HepG2 (cell line): ENCODE measurements around the gene HSPA14. TPM values are rescaled to one million over a fixed set of nuclear protein-coding genes. Genes with fewer than 3 reads are reported as not detected.

Source experiments
- IRX3 ChIP-seq: sonication (generic); formaldehyde crosslinking; IDR thresholded peaks from 2 replicates; pipeline ENCODE4 v1.8.1; 2023; ENCODE audit warnings: mild to moderate bottlenecking, low read depth, missing genetic modification reagents, borderline replicate concordance
- U2AF2 ChIP-seq: fragments of 200-400 bp; formaldehyde crosslinking; IDR thresholded peaks from 2 replicates; pipeline ENCODE4 v1.6.1; 2017; ENCODE audit warnings: low read depth, mild to moderate bottlenecking, low read length
- ZKSCAN1 ChIP-seq: fragments of 150-350 bp; IDR thresholded peaks from 2 replicates; pipeline ENCODE4 v1.6.1; 2014; ENCODE audit warnings: low read length
- ZNF256 ChIP-seq: sonication (generic); formaldehyde crosslinking; conservative IDR thresholded peaks from 2 replicates; pipeline ENCODE4 v1.4.0; 2020; ENCODE audit warnings: missing genetic modification reagents
- polyA plus RNA-seq, 8 experiments: library from polyadenylated mRNA; depleted of rRNA in 3 of 8; stranded (reverse) in 7 of 8; unstranded in 1 of 8; fragments of >200 nt; fragmentation: Illumina TruSeq in 4 of 8; extraction: Trizol in 4 of 8; gene quantifications; 2 replicates each; pipeline versions ENCODE4 v1.2.1 to v1.2.3, GENCODE V29; 2011 to 2016; ENCODE audit warnings: low read depth in 4 of 8, missing spikeins in 1 of 8, mixed read lengths in 1 of 8; ENCODE audit not compliant: insufficient read depth in 1 of 8
- total RNA-seq, 5 experiments: library from RNA; depleted of rRNA; stranded (reverse); fragments of >200 nt; fragmentation: Illumina TruSeq; extraction: Trizol; gene quantifications; 2 replicates each; pipeline ENCODE4 v1.2.3, GENCODE V29; 2016; ENCODE audit warnings: low read depth in 1 of 5
- TF ChIP-seq, protein P1 (sequence below): sonication (generic); formaldehyde crosslinking; IDR thresholded peaks from 2 replicates; pipeline ENCODE4 v1.8.1; 2022; ENCODE audit warnings: low read depth, mild to moderate bottlenecking, missing genetic modification reagents
- TF ChIP-seq, protein P2 (sequence below): sonication (generic); formaldehyde crosslinking; IDR thresholded peaks from 2 replicates; pipeline ENCODE4 v1.8.0; 2022; ENCODE audit warnings: mild to moderate bottlenecking, missing genetic modification reagents
- TF ChIP-seq, protein P3 (sequence below): sonication (generic); formaldehyde crosslinking; IDR thresholded peaks from 2 replicates; pipeline ENCODE4 v1.5.0; 2020; ENCODE audit warnings: missing genetic modification reagents, mild to moderate bottlenecking, borderline replicate concordance
- TF ChIP-seq, protein P4 (sequence below): sonication (generic); formaldehyde crosslinking; IDR thresholded peaks from 2 replicates; pipeline ENCODE4 v1.4.0; 2020; ENCODE audit warnings: missing genetic modification reagents
- TF ChIP-seq, protein P5 (sequence below): IDR thresholded peaks from 2 replicates; pipeline ENCODE4 v1.6.1; 2016; ENCODE audit warnings: control low read depth

The HSPA14 gene
- total and polyA plus RNA-seq, 2 of the 13 experiments (the other 11 are each of a cell fraction or from before 2014, with no cell fraction given): 10.7 to 29.8 TPM

DNA sequence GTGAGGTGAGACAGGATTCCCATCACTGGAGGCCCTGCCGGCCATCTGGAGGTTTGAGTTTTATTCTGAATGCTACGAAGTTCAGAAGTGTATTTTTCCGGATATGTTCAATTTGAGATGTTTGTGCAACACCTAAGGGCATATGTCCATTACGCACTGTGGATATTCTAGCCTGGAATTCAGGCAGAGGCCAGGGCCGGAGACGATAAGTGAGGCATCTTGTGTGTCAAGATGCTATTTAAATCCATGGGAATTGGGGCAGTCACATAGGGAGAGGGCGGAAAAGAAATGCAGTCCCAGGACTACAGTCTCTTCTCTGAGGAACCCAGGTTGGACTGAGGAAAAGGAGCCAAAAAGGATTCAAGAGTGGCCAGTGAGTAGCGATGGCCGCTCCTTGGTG lies 38.7 kb downstream of the HSPA14 start (continued):
- TF ChIP-seq, protein P1, sequence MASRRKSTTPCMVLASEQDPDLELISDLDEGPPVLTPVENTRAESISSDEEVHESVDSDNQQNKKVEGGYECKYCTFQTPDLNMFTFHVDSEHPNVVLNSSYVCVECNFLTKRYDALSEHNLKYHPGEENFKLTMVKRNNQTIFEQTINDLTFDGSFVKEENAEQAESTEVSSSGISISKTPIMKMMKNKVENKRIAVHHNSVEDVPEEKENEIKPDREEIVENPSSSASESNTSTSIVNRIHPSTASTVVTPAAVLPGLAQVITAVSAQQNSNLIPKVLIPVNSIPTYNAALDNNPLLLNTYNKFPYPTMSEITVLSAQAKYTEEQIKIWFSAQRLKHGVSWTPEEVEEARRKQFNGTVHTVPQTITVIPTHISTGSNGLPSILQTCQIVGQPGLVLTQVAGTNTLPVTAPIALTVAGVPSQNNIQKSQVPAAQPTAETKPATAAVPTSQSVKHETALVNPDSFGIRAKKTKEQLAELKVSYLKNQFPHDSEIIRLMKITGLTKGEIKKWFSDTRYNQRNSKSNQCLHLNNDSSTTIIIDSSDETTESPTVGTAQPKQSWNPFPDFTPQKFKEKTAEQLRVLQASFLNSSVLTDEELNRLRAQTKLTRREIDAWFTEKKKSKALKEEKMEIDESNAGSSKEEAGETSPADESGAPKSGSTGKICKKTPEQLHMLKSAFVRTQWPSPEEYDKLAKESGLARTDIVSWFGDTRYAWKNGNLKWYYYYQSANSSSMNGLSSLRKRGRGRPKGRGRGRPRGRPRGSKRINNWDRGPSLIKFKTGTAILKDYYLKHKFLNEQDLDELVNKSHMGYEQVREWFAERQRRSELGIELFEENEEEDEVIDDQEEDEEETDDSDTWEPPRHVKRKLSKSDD (CRISPR knock-in tag): no peak
- TF ChIP-seq, protein P2, sequence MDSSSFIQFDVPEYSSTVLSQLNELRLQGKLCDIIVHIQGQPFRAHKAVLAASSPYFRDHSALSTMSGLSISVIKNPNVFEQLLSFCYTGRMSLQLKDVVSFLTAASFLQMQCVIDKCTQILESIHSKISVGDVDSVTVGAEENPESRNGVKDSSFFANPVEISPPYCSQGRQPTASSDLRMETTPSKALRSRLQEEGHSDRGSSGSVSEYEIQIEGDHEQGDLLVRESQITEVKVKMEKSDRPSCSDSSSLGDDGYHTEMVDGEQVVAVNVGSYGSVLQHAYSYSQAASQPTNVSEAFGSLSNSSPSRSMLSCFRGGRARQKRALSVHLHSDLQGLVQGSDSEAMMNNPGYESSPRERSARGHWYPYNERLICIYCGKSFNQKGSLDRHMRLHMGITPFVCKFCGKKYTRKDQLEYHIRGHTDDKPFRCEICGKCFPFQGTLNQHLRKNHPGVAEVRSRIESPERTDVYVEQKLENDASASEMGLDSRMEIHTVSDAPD (CRISPR knock-in tag): no peak
- TF ChIP-seq, protein P3, sequence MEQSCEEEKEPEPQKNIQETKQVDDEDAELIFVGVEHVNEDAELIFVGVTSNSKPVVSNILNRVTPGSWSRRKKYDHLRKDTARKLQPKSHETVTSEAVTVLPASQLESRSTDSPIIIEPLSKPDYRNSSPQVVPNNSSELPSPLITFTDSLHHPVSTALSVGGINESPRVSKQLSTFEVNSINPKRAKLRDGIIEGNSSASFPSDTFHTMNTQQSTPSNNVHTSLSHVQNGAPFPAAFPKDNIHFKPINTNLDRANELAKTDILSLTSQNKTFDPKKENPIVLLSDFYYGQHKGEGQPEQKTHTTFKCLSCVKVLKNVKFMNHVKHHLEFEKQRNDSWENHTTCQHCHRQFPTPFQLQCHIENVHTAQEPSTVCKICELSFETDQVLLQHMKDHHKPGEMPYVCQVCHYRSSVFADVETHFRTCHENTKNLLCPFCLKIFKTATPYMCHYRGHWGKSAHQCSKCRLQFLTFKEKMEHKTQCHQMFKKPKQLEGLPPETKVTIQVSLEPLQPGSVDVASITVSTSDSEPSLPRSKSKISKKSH (CRISPR knock-in tag): no peak
- TF ChIP-seq IRX3 (CRISPR knock-in tag) (no peak), U2AF2 (no peak), ZKSCAN1 (no peak), ZNF256 (CRISPR knock-in tag) (no peak)
- TF ChIP-seq, protein P4, sequence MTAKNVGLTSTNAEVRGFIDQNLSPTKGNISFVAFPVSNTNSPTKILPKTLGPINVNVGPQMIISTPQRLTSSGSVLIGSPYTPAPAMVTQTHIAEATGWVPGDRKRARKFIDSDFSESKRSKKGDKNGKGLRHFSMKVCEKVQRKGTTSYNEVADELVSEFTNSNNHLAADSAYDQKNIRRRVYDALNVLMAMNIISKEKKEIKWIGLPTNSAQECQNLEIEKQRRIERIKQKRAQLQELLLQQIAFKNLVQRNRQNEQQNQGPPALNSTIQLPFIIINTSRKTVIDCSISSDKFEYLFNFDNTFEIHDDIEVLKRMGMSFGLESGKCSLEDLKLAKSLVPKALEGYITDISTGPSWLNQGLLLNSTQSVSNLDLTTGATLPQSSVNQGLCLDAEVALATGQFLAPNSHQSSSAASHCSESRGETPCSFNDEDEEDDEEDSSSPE: no peak
- TF ChIP-seq, protein P5, sequence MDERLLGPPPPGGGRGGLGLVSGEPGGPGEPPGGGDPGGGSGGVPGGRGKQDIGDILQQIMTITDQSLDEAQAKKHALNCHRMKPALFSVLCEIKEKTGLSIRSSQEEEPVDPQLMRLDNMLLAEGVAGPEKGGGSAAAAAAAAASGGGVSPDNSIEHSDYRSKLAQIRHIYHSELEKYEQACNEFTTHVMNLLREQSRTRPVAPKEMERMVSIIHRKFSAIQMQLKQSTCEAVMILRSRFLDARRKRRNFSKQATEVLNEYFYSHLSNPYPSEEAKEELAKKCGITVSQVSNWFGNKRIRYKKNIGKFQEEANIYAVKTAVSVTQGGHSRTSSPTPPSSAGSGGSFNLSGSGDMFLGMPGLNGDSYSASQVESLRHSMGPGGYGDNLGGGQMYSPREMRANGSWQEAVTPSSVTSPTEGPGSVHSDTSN: no peak
- TF ChIP-seq, all 625 proteins: peak for 0
